DOHH2 (cell line): ENCODE results near the gene TRAPPC2L.
"Not testable (repeated sequence)": the region's sequence is repeated elsewhere in the genome, so short reads cannot be mapped to it uniquely, and the experiment has no call there.

Experiments
- CTCF ChIP-seq: fragments of 200-600 bp; sonication (generic); IDR thresholded peaks from one replicate; pipeline ENCODE4 v1.5.1; 2014; ENCODE audit warnings: antibody characterized with exemption, mild to moderate bottlenecking, low read depth, low read length; ENCODE audit not compliant: poor library complexity, severe bottlenecking
- EZH2phosphoT487 ChIP-seq: fragments of 200-600 bp; sonication (generic); IDR thresholded peaks from 2 replicates; pipeline ENCODE4 v1.6.1; 2017; ENCODE audit warnings: borderline replicate concordance, mild to moderate bottlenecking, antibody characterized with exemption, low read length, moderate library complexity, mixed read lengths

- not testable (repeated sequence) for TF ChIP-seq CTCF, EZH2phosphoT487
These were observed 32.9 kb downstream of the TRAPPC2L start for GRCh38 chr16:88889702-88890352.
